Measurements from ENCODE around the gene KCNB1. TPM values are rescaled to one million over a fixed set of nuclear protein-coding genes. Genes with fewer than 3 reads are reported as not detected.

KCNB1 gene
- total and polyA plus RNA-seq, 4 donors = under 0.01 to 3.4 (median 1.4) TPM

- H3K4me1 ChIP-seq (ENCODE audit: control insufficient read depth in 4 of 4, insufficient read depth in 4 of 4, low read length in 3 of 4) = peaks cover 4 to 15% (median 6%) of the 10 kb centered on the region in 4 donors
Observed at GRCh38 chr20:49319208-49319809, 163.2 kb downstream of the KCNB1 start.

More at GRCh38 chr20:49319208-49319809, 163.2 kb downstream of the KCNB1 start:
- no peak overlapping the region for H3K27ac ChIP-seq (ENCODE audit: low read depth in 1 of 2, low read length in 2 of 2)
- WGBS = 23% methylated on average over 25 of the region's 25 CpGs
- H3K9me3 ChIP-seq (ENCODE audit: control insufficient read depth in 4 of 4, low read length in 3 of 4) = no peaks in the 10 kb centered on the region
- H3K9ac ChIP-seq (ENCODE audit: low read depth in 1 of 2, low read length in 2 of 2) = no peak overlapping the region
- peak overlapping the region in 1 of 3 donors; percentile 42 for H3K4me3 ChIP-seq (ENCODE audit: low read depth in 1 of 3, low read length in 3 of 3)
- peaks cover 0 to 6% (median 3%) of the 10 kb centered on the region in 4 donors for H3K27me3 ChIP-seq (ENCODE audit: control insufficient read depth in 4 of 4, insufficient read depth in 4 of 4, low read length in 3 of 4)
- no peaks in the 10 kb centered on the region for H3K36me3 ChIP-seq (ENCODE audit: control insufficient read depth in 4 of 4, insufficient read depth in 3 of 4, low read depth in 1 of 4, low read length in 3 of 4)
- DNase-seq (ENCODE audit: low spot score) = no peak
- TF ChIP-seq HNF4G (IDR thresholded peaks at IDR 0.05) (no peak), FOXA2 (IDR thresholded peaks at IDR 0.05) (no peak), JUND (IDR thresholded peaks at IDR 0.05) (no peak), RXRA (IDR thresholded peaks at IDR 0.05) (no peak), REST (IDR thresholded peaks at IDR 0.05) (no peak), RAD21 (IDR thresholded peaks at IDR 0.05) (no peak), ATF3 (IDR thresholded peaks at IDR 0.05) (no peak), YY1 (IDR thresholded peaks at IDR 0.05) (no peak), TAF1 (conservative IDR thresholded peaks at IDR 0.05) (no peak), HNF4A (conservative IDR thresholded peaks at IDR 0.05) (no peak), SP1 (IDR thresholded peaks at IDR 0.05) (no peak), EGR1 (IDR thresholded peaks at IDR 0.05; ENCODE audit: low read depth in 2 of 2) (no peak), CTCF (IDR thresholded peaks at IDR 0.05; ENCODE audit: low read depth, low read length, missing input control) (no peak), FOXA1 (IDR thresholded peaks at IDR 0.05) (no peak), ZBTB33 (IDR thresholded peaks at IDR 0.05) (no peak), MAX (IDR thresholded peaks at IDR 0.05) (no peak), GABPA (IDR thresholded peaks at IDR 0.05 in 1 of 2, conservative IDR thresholded peaks at IDR 0.05 in 1 of 2) (no peak), NR2F2 (IDR thresholded peaks at IDR 0.05) (no peak)
